NB4 (cell line): ENCODE measurements around the gene LRRC8C.

Source experiments
- CTCF ChIP-seq: IDR thresholded peaks from one replicate; pipeline ENCODE4 v1.5.1; 2012; ENCODE audit warnings: low read depth, low read length
- POLR2A ChIP-seq: IDR thresholded peaks from 2 replicates; pipeline ENCODE4 v1.6.1; 2011; ENCODE audit warnings: mild to moderate bottlenecking; ENCODE audit not compliant: insufficient read length; ENCODE audit errors: extremely low read depth

- TF ChIP-seq POLR2A (no peak), CTCF (no peak)
Measured at GRCh38 chr1:89724369-89725010, 91.6 kb downstream of the LRRC8C start.
